Heart left ventricle (tissue), 16 donors: ENCODE measurements around the gene FBXL17. TPM values are rescaled to one million over a fixed set of nuclear protein-coding genes. Genes with fewer than 3 reads are reported as not detected.
A peak's percentile ranks its signal among the peaks of the same experiment; 100 is the strongest.

Experiments
- ATAC-seq, 4 donors: fragments of 200-7000 bp; cut with Tn5 transposase; one replicate each; pipeline ENCODE4 v1.9.1; 2020 to 2022; ENCODE audit warnings: moderate library complexity in 4 of 4, mild to moderate bottlenecking in 3 of 4, moderate number of reproducible peaks in 1 of 4
- DNase-seq, 5 donors: peaks; one replicate each; pipeline ENCODE4 v3.0.0-alpha.2; 2020
- H3K27ac ChIP-seq, 12 donors: fragments of 200-600 bp; sonication (generic) in 4 of 12; one replicate each; pipeline versions ENCODE4 v1.5.0 to v1.8.0; 2016 to 2022; ENCODE audit warnings: mild to moderate bottlenecking in 2 of 12
- H3K27me3 ChIP-seq, 9 donors: fragments of 200-600 bp; sonication (generic) in 2 of 9; one replicate each; pipeline versions ENCODE4 v1.5.1 to v1.8.0; 2016 to 2022; ENCODE audit warnings: mild to moderate bottlenecking in 3 of 9
- H3K36me3 ChIP-seq, 9 donors: fragments of 200-600 bp; sonication (generic) in 2 of 9; one replicate each; pipeline versions ENCODE4 v1.5.0 to v1.8.0; 2018 to 2022; ENCODE audit warnings: mild to moderate bottlenecking in 2 of 9
- H3K4me1 ChIP-seq, 12 donors: fragments of 200-600 bp; sonication (generic) in 4 of 12; one replicate each; pipeline versions ENCODE4 v1.5.0 to v1.8.0; 2016 to 2022; ENCODE audit warnings: mild to moderate bottlenecking in 3 of 12
- H3K4me3 ChIP-seq, 12 donors: fragments of 200-600 bp; sonication (generic) in 4 of 12; one replicate each; pipeline versions ENCODE4 v1.5.0 to v1.8.0; 2017 to 2022; ENCODE audit warnings: mild to moderate bottlenecking in 9 of 12, moderate library complexity in 4 of 12
- H3K9me3 ChIP-seq, 12 donors: fragments of 200-600 bp; sonication (generic) in 4 of 12; one replicate each; pipeline versions ENCODE4 v1.5.0 to v1.8.0; 2016 to 2022; ENCODE audit warnings: mild to moderate bottlenecking in 1 of 12
- CTCF ChIP-seq, 12 donors: fragments of 200-600 bp; sonication (generic) in 4 of 12; IDR thresholded peaks; one replicate each; pipeline versions ENCODE4 v1.5.0 to v1.8.0; 2018 to 2022; ENCODE audit warnings: antibody characterized with exemption in 12 of 12, mild to moderate bottlenecking in 5 of 12
- POLR2A ChIP-seq, 2 donors: fragments of 450-650 bp; IDR thresholded peaks; one replicate each; pipeline ENCODE4 v1.6.1; 2017; ENCODE audit warnings: antibody characterized with exemption in 2 of 2, mild to moderate bottlenecking in 2 of 2, moderate library complexity in 2 of 2
- WGBS, 4 donors: extraction: QIAGEN DNeasy Blood & Tissue Kit in 2 of 4; methylation state at CpG; one replicate each; pipeline versions ENCODE4 v1.1.5 to v1.1.7; 2013 to 2018; 5-methylcytosine and 5-hydroxymethylcytosine counted together
- intact Hi-C, 10 donors: fragments of 100-400 bp; cut with DNase I; formaldehyde crosslinking; loops; one replicate each; pipeline versions ENCODE4 v1.11.1 to v1.14.2; 2022
- polyA plus RNA-seq, 2 donors: library from polyadenylated mRNA; stranded (reverse); fragments of 200-250 nt; gene quantifications; one replicate each; pipeline ENCODE4 v1.2.3, GENCODE V29; 2013
- total RNA-seq, 9 donors: library from RNA; depleted of rRNA in 2 of 9; stranded (reverse); fragments of >200 nt in 2 of 9; fragmentation: NEBNext Ultra II Directional in 3 of 9; extraction: Animal tissue kit (Norgen Biotek cat#: 25700) in 3 of 9; gene quantifications; one replicate each; pipeline versions ENCODE4 v1.1.0 to v1.2.4, GENCODE V29; 2016 to 2023
- donor health status: ischemic (EF 13 %, LVEDD 7.1; RV severe dilation, severe dysfunction).
- donor health status: healthy with polysubstance abuse.
- donor health status: DM: no; HTN: yes; CAD: no.
- donor health status: DM: no; HTN: no; CAD: no.
- donor health status: ischemic (EF 25% LVEDD 6.9; RV normal size, moderate dysfunction).
- donor health status: ischemic (EF 25% LVEDD 5.7; RV mildly dilated, moderate dysfunction).
- donor health status: healthy.
- donor health status: DM: yes; HTN: yes; CAD: no.
- donor health status: ischemic (EF 35%, LVEDD 5.7; RV mildly dilated, moderate dysfunction).
- donor health status: nonischemic (EF 11% LVEDD 7.7; RV severe dilation, severe dysfunction).
- donor health status: DM: yes; HTN: yes; CAD: no.
- donor health status: PGD.
- donor health status: ischemic (EF 29% LVEDD 5.4; RV normal size, mild dysfunction).
- donor health status: nonischemic (EF 23%, LVEDD 6.1; RV moderate dilation, normal function).

Gene FBXL17
- total and polyA plus RNA-seq, 11 donors, result 10.2 to 39.4 (median 33.1) TPM

GRCh38 chr5:107950776-107951175 is 431.1 kb downstream of the FBXL17 start:
- WGBS, 4 donors, result 75 to 84% (median 78%) methylated on average over 5 of the region's 5 CpGs
- H3K27ac ChIP-seq, result no peak overlapping the region
- peak in 2 of 4 donors; percentile 38 to 42 for ATAC-seq
- intact Hi-C loops, result no loop called here
- TF ChIP-seq CTCF (IDR thresholded peaks at IDR 0.05) (no peak), POLR2A (IDR thresholded peaks at IDR 0.05) (no peak)
- no peaks in the 10 kb centered on the region for H3K9me3 ChIP-seq
- H3K4me3 ChIP-seq, result no peak overlapping the region
- H3K4me1 ChIP-seq, result peaks cover 0 to 5% (median 0%) of the 10 kb centered on the region in 12 donors
- H3K27me3 ChIP-seq, result no peaks in the 10 kb centered on the region
- DNase-seq, result no peak
- no peaks in the 10 kb centered on the region for H3K36me3 ChIP-seq

- intact Hi-C loops, result no loop called here
- H3K9me3 ChIP-seq, result no peaks in the 10 kb centered on the region
- ATAC-seq (no peak), DNase-seq (no peak)
- TF ChIP-seq POLR2A (IDR thresholded peaks at IDR 0.05) (no peak), CTCF (IDR thresholded peaks at IDR 0.05) (no peak)
- WGBS, 4 donors, result 89 to 92% (median 90%) methylated on average over 6 of the region's 6 CpGs
- no peak overlapping the region for H3K4me3 ChIP-seq
- no peaks in the 10 kb centered on the region for H3K27me3 ChIP-seq
- H3K27ac ChIP-seq, result no peak overlapping the region
- H3K4me1 ChIP-seq, result peaks cover 0 to 5% (median 0%) of the 10 kb centered on the region in 12 donors
- H3K36me3 ChIP-seq, result no peaks in the 10 kb centered on the region
Observed at GRCh38 chr5:107949688-107950341, 432.1 kb downstream of the FBXL17 start.

- WGBS, 4 donors, result 79 to 96% (median 88%) methylated on average over 1 of the region's 1 CpG
- Histone ChIP-seq H3K36me3 (no peaks in the 10 kb centered on the region), H3K4me1 (peaks cover 0 to 5% (median 0%) of the 10 kb centered on the region in 12 donors), H3K27me3 (no peaks in the 10 kb centered on the region), H3K4me3 (no peak overlapping the region), H3K9me3 (no peaks in the 10 kb centered on the region), H3K27ac (no peak overlapping the region)
- no peak for DNase-seq
- TF ChIP-seq POLR2A (IDR thresholded peaks at IDR 0.05) (no peak), CTCF (IDR thresholded peaks at IDR 0.05) (no peak)
- no peak for ATAC-seq
- intact Hi-C loops, result no loop called here
Observed at GRCh38 chr5:107948377-107948776, 433.5 kb downstream of the FBXL17 start.

DNA sequence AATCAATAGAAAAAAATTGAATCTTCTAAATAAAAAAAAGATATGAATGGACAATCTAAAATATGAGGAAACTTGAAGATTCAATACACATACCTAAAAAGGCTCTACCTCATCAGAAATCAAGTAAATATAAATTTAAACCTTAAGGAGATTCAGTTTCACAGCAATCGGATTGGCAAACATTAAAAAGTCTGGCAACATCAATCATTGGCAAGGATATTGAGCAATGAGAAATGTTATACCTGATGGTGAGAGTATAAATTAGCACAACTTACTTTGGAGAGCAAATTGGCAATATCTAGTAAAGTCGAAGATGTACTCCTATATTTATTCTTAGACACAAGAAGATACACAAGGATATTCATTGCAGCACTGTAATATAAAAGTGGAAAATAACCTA is 436.8 kb downstream of the FBXL17 start:
- 93 to 97% (median 96%) methylated on average over 2 of the region's 2 CpGs for WGBS, 4 donors
- intact Hi-C loops, result no loop called here
- Histone ChIP-seq H3K27ac (no peak overlapping the region), H3K9me3 (no peaks in the 10 kb centered on the region), H3K27me3 (no peaks in the 10 kb centered on the region), H3K4me1 (peaks cover 0 to 4% (median 0%) of the 10 kb centered on the region in 12 donors), H3K36me3 (no peaks in the 10 kb centered on the region), H3K4me3 (no peak overlapping the region)
- TF ChIP-seq CTCF (IDR thresholded peaks at IDR 0.05), result no peak
- no peak for TF ChIP-seq POLR2A (IDR thresholded peaks at IDR 0.05)
- DNase-seq (no peak), ATAC-seq (no peak)
